GM23248 (cell line): ENCODE results near the gene LCA5L. TPM values are rescaled to one million over a fixed set of nuclear protein-coding genes. Genes with fewer than 3 reads are reported as not detected.
A peak's percentile ranks its signal among the peaks of the same experiment; 100 is the strongest.
"Not testable (repeated sequence)": the region's sequence is repeated elsewhere in the genome, so short reads cannot be mapped to it uniquely, and the experiment has no call there.

Experiments used
- DNase-seq: peaks from one replicate; pipeline ENCODE4 v3.0.0-alpha.2; 2015
- H2AFZ ChIP-seq: fragments of 200-600 bp; sonication (generic); 2 replicates; pipeline ENCODE4 v1.6.1; 2016; ENCODE audit warnings: antibody characterized with exemption
- H3F3A ChIP-seq: fragments of 200-600 bp; sonication (generic); 2 replicates; pipeline ENCODE4 v1.6.1; 2016; ENCODE audit warnings: mild to moderate bottlenecking, antibody characterized with exemption, mixed run types; ENCODE audit not compliant: insufficient read depth
- H3K27ac ChIP-seq: fragments of 200-600 bp; sonication (generic); 2 replicates; pipeline ENCODE4 v1.5.1; 2016; ENCODE audit warnings: mild to moderate bottlenecking
- H3K27me3 ChIP-seq: fragments of 200-600 bp; sonication (generic); replicated peaks from 2 replicates; pipeline ENCODE4 v1.6.1; 2016; ENCODE audit warnings: mild to moderate bottlenecking; ENCODE audit not compliant: insufficient read depth
- H3K36me3 ChIP-seq: fragments of 200-600 bp; sonication (generic); 2 replicates; pipeline ENCODE4 v1.6.1; 2016; ENCODE audit warnings: low read depth, mild to moderate bottlenecking
- H3K4me1 ChIP-seq: fragments of 200-600 bp; sonication (generic); 2 replicates; pipeline ENCODE4 v1.6.1; 2016; ENCODE audit warnings: mild to moderate bottlenecking; ENCODE audit not compliant: insufficient read depth
- H3K4me2 ChIP-seq: fragments of 200-600 bp; sonication (generic); one replicate; pipeline ENCODE4 v1.6.1; 2016; ENCODE audit warnings: mild to moderate bottlenecking; ENCODE audit not compliant: unreplicated experiment
- H3K4me3 ChIP-seq: fragments of 200-600 bp; sonication (generic); 2 replicates; pipeline ENCODE4 v1.5.1; 2016; ENCODE audit warnings: mild to moderate bottlenecking
- H3K79me2 ChIP-seq: fragments of 200-600 bp; sonication (generic); 2 replicates; pipeline ENCODE4 v1.6.1; 2016; ENCODE audit warnings: mild to moderate bottlenecking; ENCODE audit not compliant: insufficient read depth
- H3K9ac ChIP-seq: fragments of 200-600 bp; sonication (generic); 2 replicates; pipeline ENCODE4 v1.6.1; 2016; ENCODE audit warnings: mild to moderate bottlenecking
- H3K9me2 ChIP-seq: fragments of 200-600 bp; sonication (generic); 2 replicates; pipeline ENCODE4 v1.6.1; 2016; ENCODE audit warnings: mixed run types, mild to moderate bottlenecking, moderate library complexity; ENCODE audit not compliant: insufficient read depth
- H3K9me3 ChIP-seq: fragments of 200-600 bp; sonication (generic); one replicate; pipeline ENCODE4 v1.6.1; 2017; ENCODE audit warnings: low read depth
- H4K20me1 ChIP-seq: fragments of 200-600 bp; sonication (generic); 2 replicates; pipeline ENCODE4 v1.6.0; 2016; ENCODE audit not compliant: insufficient read depth
- EZH2 ChIP-seq: fragments of 200-600 bp; sonication (generic); IDR thresholded peaks from 2 replicates; pipeline ENCODE4 v1.6.1; 2018; ENCODE audit warnings: antibody characterized with exemption, mild to moderate bottlenecking; ENCODE audit not compliant: insufficient read depth, poor library complexity, severe bottlenecking
- EZH2phosphoT487 ChIP-seq: fragments of 200-600 bp; sonication (generic); IDR thresholded peaks from 2 replicates; pipeline ENCODE4 v1.6.1; 2018; ENCODE audit warnings: antibody characterized with exemption, moderate library complexity, mild to moderate bottlenecking, low read depth; ENCODE audit not compliant: insufficient read depth
- WGBS, 2 experiments: methylation state at CpG; one replicate each; pipeline ENCODE4 v1.1.6; 2015 to 2017; ENCODE audit warnings: low lambda C conversion rate in 2 of 2, low coverage in 1 of 2; ENCODE audit errors: missing lambda C conversion rate in 2 of 2; 5-methylcytosine and 5-hydroxymethylcytosine counted together
- in situ Hi-C: fragments of 300-500 bp; cut with MboI; formaldehyde crosslinking; loops from 2 replicates; pipeline ENCODE4 v1.15.0; 2020
- polyA plus RNA-seq: library from polyadenylated mRNA; unstranded; fragments of >200 nt; fragmentation: Nextera tagmentation; extraction: Ambion mirVana; gene quantifications from 2 replicates; pipeline ENCODE4 v1.2.1, GENCODE V29; 2016
- total RNA-seq: library from RNA; depleted of rRNA; stranded (reverse); fragments of >200 nt; shearing (Covaris generic); gene quantifications from 2 replicates; pipeline ENCODE4 v1.2.3, GENCODE V29; 2014

Gene LCA5L
- total and polyA plus RNA-seq, 2 experiments from 2014 or later = 1.1 to 3.0 TPM

DNA sequence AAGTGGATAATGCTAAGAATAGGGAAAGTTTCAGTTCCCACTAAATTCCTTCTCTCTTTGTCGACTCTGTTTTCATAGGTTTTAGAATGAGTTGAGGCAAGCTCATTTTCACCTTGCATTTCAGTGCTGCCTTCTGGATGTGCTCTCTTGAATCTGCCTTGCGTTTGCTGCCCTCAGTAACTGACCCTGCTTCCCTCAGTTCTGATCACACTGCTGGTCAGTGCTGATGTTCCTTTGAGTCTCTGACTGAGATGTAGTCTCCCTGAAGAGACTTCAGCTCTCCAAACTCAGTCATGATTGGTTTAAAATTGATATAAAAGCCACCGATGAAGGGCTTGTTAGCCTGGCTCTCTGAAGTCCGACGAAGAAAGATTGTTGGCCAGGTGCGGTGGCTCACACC lies 71.5 kb downstream of the LCA5L start:
- H3K36me3 ChIP-seq = no peaks in the 10 kb centered on the region
- H3K4me2 ChIP-seq = no peak overlapping the region
- H2AFZ ChIP-seq = peak overlapping the region; percentile 47
- in situ Hi-C loops = no loop called here
- no peaks in the 10 kb centered on the region for H3K9me3 ChIP-seq
- H3K9me2 ChIP-seq = no peaks in the 10 kb centered on the region
- WGBS, 2 experiments = 83 to 85% methylated on average over 6 of the region's 6 CpGs
- H3K27me3 ChIP-seq = no peaks in the 10 kb centered on the region
- no peak for DNase-seq
- H3K27ac ChIP-seq = no peak overlapping the region
- H3K4me3 ChIP-seq = no peak overlapping the region
- no peaks in the 10 kb centered on the region for H3K4me1 ChIP-seq
- no peaks in the 10 kb centered on the region for H4K20me1 ChIP-seq
- no peak overlapping the region for H3K9ac ChIP-seq
- no peaks in the 10 kb centered on the region for H3F3A ChIP-seq
- TF ChIP-seq EZH2phosphoT487 (no peak), EZH2 (no peak)
- H3K79me2 ChIP-seq = no peaks in the 10 kb centered on the region

DNA sequence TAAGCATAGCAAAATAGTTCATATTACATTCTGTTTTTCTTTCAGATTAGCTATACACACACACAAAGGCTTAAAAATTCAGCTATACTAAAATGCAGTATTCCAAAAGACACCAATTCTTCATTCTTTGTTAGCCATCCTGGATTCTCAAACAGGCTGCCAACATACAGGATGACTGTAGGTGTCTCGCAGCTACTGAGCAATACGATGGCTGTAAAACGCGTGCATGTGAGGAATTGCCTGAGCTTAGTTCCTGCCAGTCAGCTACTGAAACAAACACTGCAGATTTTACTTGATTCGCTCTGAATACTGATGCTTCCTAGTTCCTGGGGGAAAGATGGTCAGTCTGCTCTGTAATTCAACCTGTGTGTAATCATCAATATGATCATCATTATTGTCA lies 71.9 kb downstream of the LCA5L start:
- peak overlapping the region; percentile 47 for H2AFZ ChIP-seq
- H3K4me1 ChIP-seq = no peaks in the 10 kb centered on the region
- no peaks in the 10 kb centered on the region for H3K36me3 ChIP-seq
- H3K27me3 ChIP-seq = no peaks in the 10 kb centered on the region
- H3K4me3 ChIP-seq = no peak overlapping the region
- no peaks in the 10 kb centered on the region for H3K79me2 ChIP-seq
- no peaks in the 10 kb centered on the region for H3K9me3 ChIP-seq
- no peaks in the 10 kb centered on the region for H3F3A ChIP-seq
- no peaks in the 10 kb centered on the region for H3K9me2 ChIP-seq
- H3K4me2 ChIP-seq = no peak overlapping the region
- no peak overlapping the region for H3K27ac ChIP-seq
- no peak for TF ChIP-seq EZH2phosphoT487
- TF ChIP-seq EZH2 = no peak
- 27 to 30% methylated on average over 5 of the region's 5 CpGs for WGBS, 2 experiments
- no peak overlapping the region for H3K9ac ChIP-seq
- peak; percentile 58 for DNase-seq
- in situ Hi-C loops = no loop called here
- no peaks in the 10 kb centered on the region for H4K20me1 ChIP-seq

DNA sequence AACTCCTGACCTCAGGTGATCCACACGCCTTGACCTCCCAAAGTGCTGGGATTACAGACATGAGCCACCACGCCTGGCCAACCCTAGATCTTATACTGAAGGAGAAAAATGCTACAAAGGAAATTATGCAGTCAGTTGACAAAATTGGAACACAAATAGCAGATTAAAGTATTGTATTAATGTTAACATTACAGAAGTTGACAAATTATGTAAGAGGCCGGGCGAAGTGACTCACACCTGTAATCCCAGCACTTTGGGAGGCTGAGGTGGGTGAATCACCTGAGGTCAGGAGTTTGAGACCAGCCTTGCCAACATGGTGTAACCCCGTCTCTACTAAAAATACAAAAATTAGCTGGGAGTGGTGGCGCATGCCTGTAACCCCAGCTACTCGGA lies 75.7 kb downstream of the LCA5L start:
- H3K79me2 ChIP-seq, H3K4me2 ChIP-seq, H3K9me2 ChIP-seq, DNase-seq, H3F3A ChIP-seq, H3K4me3 ChIP-seq, H3K27ac ChIP-seq, H3K27me3 ChIP-seq, H3K4me1 ChIP-seq, in situ Hi-C loops, H2AFZ ChIP-seq, H3K9ac ChIP-seq, H3K9me3 ChIP-seq, H4K20me1 ChIP-seq, H3K36me3 ChIP-seq: not testable (repeated sequence)
- 87 to 90% methylated on average over 7 of the region's 7 CpGs for WGBS, 2 experiments

DNA sequence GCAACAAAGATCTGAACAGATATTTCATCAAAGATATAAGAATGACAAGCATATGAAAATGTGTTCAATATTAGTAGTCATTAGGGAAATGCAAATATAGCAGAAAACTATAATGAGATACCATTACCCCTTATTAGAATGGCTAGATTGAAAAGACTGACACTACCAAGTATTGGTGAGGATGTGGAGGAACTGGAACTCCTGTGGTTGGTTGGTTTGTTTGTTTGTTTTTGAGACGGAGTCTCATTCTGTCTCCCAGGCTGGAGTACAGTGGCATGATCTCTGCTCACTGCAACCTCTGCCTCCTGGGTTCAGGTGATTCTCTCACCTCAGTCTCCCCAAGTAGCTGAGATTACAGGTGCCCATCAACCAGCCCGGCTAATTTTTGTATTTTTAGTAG lies 77.8 kb downstream of the LCA5L start:
- DNase-seq = no peak
- no peaks in the 10 kb centered on the region for H3K9me3 ChIP-seq
- no peaks in the 10 kb centered on the region for H3K27me3 ChIP-seq
- 75 to 77% methylated on average over 2 of the region's 2 CpGs for WGBS, 2 experiments
- TF ChIP-seq EZH2 = no peak
- no peak for TF ChIP-seq EZH2phosphoT487
- no peak overlapping the region for H2AFZ ChIP-seq
- no peaks in the 10 kb centered on the region for H3K36me3 ChIP-seq
- no peaks in the 10 kb centered on the region for H3K4me1 ChIP-seq
- H3K9ac ChIP-seq = no peak overlapping the region
- H3K4me3 ChIP-seq = no peak overlapping the region
- in situ Hi-C loops = no loop called here
- no peak overlapping the region for H3K27ac ChIP-seq
- H4K20me1 ChIP-seq = no peaks in the 10 kb centered on the region
- no peaks in the 10 kb centered on the region for H3K9me2 ChIP-seq
- H3K4me2 ChIP-seq = no peak overlapping the region
- H3F3A ChIP-seq = no peaks in the 10 kb centered on the region
- no peaks in the 10 kb centered on the region for H3K79me2 ChIP-seq

DNA sequence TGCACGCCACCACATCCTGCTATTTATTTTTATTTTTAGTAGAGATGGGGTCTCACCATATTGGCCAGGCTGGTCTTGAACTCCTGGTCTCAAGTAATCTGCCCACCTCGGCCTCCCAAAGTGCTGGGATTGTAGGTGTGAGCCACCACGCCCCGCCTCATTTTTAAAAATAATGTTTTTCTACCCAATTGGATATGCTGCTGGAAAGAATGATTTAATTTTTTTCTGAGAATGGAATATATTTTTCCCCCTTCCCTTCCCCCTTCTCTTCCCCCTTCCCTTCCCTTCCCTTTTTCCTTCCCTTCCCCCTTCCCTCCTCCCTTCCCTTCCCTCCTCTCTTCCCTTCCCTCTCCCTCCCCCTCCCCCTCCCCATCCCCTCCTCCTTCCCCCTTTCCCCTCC lies 79.0 kb downstream of the LCA5L start:
- no peaks in the 10 kb centered on the region for H3K9me2 ChIP-seq
- WGBS, 2 experiments = 68 to 80% methylated on average over 4 of the region's 4 CpGs
- no peaks in the 10 kb centered on the region for H3K4me1 ChIP-seq
- H4K20me1 ChIP-seq = no peaks in the 10 kb centered on the region
- no peaks in the 10 kb centered on the region for H3F3A ChIP-seq
- DNase-seq = no peak
- H3K27me3 ChIP-seq = no peaks in the 10 kb centered on the region
- H3K9me3 ChIP-seq = no peaks in the 10 kb centered on the region
- H3K4me3 ChIP-seq = no peak overlapping the region
- no peak overlapping the region for H3K4me2 ChIP-seq
- H3K79me2 ChIP-seq = no peaks in the 10 kb centered on the region
- TF ChIP-seq EZH2 = no peak
- no peak for TF ChIP-seq EZH2phosphoT487
- no peak overlapping the region for H2AFZ ChIP-seq
- no peak overlapping the region for H3K27ac ChIP-seq
- H3K36me3 ChIP-seq = no peaks in the 10 kb centered on the region
- in situ Hi-C loops = no loop called here
- H3K9ac ChIP-seq = no peak overlapping the region
